ENCODE results near the gene PSAPL1. TPM values are rescaled to one million over a fixed set of nuclear protein-coding genes. Genes with fewer than 3 reads are reported as not detected.
"Not testable (repeated sequence)": the region's sequence is repeated elsewhere in the genome, so short reads cannot be mapped to it uniquely, and the experiment has no call there.

Gene PSAPL1
- total RNA-seq, 1 donor from 2014 or later: not detected

DNA sequence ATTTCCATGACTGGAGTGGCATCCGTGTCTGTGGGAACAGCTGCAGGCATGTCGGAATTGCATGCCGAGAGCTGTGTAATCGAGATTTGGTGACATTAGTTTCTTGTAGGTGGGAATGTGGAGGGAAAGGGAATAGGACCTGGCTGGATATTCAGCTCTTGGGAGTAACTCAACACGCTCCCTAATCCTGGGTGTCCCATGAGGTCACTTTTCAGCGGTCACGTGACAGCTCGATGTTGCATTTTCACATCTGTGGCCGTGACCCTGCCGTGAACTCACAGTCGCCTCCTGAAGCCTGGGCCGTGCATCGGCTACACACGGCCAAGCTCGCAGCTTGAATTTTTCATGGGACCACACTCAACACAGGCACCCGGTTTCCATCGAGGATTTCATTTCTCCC, 25.8 kb upstream of the PSAPL1 start:
- no peak for DNase-seq (ENCODE audit: low read depth)
- TF ChIP-seq, protein P1, sequence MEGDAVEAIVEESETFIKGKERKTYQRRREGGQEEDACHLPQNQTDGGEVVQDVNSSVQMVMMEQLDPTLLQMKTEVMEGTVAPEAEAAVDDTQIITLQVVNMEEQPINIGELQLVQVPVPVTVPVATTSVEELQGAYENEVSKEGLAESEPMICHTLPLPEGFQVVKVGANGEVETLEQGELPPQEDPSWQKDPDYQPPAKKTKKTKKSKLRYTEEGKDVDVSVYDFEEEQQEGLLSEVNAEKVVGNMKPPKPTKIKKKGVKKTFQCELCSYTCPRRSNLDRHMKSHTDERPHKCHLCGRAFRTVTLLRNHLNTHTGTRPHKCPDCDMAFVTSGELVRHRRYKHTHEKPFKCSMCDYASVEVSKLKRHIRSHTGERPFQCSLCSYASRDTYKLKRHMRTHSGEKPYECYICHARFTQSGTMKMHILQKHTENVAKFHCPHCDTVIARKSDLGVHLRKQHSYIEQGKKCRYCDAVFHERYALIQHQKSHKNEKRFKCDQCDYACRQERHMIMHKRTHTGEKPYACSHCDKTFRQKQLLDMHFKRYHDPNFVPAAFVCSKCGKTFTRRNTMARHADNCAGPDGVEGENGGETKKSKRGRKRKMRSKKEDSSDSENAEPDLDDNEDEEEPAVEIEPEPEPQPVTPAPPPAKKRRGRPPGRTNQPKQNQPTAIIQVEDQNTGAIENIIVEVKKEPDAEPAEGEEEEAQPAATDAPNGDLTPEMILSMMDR (conservative IDR thresholded peaks at IDR 0.05; ENCODE audit: low read depth, low read length): no peak
- no peak overlapping the region for H3K4me3 ChIP-seq (ENCODE audit: low read depth, low read length)

DNA sequence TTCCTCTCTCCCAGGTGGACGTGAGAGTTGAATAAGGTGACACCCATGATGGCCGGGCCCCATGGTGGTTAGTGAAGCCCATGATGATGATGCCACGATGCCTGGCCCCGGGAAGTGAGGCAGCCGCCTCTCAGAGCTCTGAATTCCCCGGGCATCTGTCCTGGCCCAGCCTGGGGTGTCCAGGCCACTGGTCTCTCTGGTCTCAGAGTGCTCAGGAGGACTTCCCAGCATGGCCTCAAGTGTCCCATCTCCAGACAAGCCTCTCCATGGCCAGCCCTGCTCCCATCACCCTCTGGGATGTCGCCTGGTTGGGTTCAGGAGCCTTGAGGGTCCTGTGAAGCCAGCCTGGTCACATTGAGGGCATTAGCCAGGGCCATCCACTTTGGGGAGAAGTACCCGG, 24.7 kb upstream of the PSAPL1 start:
- TF ChIP-seq, protein P1 (conservative IDR thresholded peaks at IDR 0.05; ENCODE audit: low read depth, low read length): no peak
- no peak for DNase-seq (ENCODE audit: low read depth)
- no peak overlapping the region for H3K4me3 ChIP-seq (ENCODE audit: low read depth, low read length)

DNA sequence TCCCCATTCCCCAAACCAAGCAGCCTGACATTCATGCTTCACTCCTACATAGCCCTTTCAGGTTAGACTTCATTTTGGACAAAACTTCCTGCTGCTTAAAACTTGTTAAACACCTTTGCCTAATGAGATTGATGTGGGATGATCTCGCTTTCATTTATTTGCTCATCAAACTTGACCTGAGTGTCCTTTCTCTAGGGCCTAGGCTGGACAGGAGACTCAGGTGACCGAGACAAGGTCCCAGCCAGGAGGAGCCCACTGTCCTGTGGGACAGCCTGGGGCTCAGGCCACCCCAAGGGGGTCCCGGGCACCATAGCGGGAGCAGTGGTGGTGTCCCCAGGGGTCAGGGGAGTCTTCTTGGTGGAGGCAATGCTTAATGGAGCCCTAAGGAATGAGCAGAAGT, 23.7 kb upstream of the PSAPL1 start:
- no peak overlapping the region for H3K4me3 ChIP-seq (ENCODE audit: low read depth, low read length)
- DNase-seq (ENCODE audit: low read depth): no peak
- TF ChIP-seq, protein P1 (conservative IDR thresholded peaks at IDR 0.05; ENCODE audit: low read depth, low read length): no peak

DNA sequence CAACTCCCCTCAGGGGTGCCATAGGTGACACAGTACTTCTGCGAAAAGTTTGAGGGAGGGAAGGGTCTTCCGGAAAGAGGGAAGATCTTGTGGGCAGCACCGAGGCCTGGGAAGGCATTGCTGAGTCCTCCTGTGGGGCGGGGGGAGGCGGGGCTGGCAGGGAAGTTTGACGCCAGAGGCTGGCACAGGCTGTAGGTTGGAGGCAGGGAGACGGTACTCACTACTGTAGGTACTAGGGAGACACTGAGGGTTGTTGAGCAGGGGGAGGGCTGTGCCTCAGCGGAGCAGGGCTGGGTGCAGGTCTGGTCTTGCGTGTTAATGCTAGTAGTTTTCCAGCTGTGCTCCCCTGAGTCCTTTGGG, 23.3 kb upstream of the PSAPL1 start:
- TF ChIP-seq, protein P1 (conservative IDR thresholded peaks at IDR 0.05; ENCODE audit: low read depth, low read length): no peak
- no peak for DNase-seq (ENCODE audit: low read depth)
- H3K4me3 ChIP-seq (ENCODE audit: low read depth, low read length): no peak overlapping the region

DNA sequence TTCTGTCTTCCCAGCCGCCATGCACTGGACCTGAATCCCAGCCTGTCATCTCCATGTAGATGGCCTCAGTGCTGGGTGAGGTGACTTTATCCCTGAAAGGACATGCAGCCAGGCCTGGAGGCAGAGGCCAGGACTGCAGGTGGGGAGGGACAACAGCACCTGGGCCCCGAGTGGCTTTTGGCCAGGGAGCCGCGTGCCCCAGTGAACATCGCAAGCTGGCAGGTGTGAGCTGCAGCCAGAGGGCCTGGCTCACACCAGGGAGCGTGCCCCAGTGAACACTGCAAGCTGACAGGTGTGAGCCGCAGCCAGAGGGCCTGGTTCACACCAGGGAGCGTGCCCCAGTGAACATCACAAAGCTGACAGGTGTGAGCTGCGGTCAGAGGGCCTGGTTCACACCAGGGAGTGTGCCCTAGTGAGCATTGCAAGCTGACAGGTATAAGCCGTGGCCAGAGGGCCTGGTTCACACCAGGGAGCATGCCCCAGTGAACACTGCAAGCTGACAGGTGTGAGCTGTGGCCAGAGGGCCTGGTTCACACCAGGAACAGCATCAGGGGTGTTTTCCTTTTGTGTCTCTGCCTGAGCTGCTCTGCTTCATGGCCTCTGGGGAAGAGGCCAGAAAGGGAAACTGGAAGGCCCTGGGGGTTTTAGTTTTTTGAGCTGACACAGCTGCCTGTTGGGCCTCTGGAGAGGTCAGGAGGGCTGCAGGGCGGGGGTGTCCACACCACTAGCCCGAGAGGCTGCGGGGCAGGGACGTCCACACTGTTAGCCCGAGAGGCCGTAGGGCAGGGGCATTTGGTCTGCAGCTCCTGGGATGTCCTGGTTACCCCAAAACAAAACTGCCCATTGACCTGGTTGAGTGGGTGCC, 22.7 kb upstream of the PSAPL1 start:
- DNase-seq (ENCODE audit: low read depth): no peak
- no peak overlapping the region for H3K4me3 ChIP-seq (ENCODE audit: low read depth, low read length)
- TF ChIP-seq, protein P1 (conservative IDR thresholded peaks at IDR 0.05; ENCODE audit: low read depth, low read length): no peak

DNA sequence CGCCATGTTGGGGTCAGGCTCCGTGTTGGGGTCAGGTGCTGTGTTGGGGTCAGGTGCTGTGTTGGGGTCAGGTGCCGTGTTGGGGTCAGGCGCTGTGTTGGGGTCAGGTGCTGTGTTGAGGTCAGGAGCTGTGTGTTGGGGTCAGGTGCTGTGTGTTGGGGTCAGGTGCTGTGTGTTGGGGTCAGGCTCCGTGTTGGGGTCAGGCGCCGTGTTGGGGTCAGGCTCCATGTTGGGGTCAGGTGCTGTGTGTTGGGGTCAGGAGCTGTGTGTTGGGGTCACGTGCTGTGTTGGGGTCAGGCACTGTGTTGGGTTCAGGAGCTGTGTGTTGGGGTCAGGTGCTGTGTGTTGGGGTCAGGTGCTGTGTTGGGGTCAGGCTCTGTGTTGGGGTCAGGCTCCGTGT, 18.1 kb upstream of the PSAPL1 start:
- DNase-seq (ENCODE audit: low read depth): not testable (repeated sequence)

DNA sequence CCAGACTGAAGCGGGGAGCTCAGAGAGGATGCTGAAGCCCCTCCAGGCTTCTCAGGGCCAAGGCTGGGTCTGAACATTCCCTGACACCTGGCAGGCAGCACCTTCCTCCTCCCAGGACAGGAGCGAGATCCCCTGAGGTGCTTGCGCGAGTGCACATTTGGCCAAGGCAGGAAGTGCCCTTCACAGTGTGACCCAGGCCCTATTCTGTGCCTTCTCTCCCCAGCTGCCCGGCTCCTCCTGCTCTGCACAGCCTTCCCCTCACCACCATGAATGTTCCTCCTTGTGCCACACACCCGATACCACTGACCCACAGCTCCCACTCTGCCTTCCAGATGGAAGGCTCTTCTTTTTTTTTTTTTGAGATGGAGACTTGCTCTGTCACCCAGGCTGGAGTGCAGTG, 17.1 kb upstream of the PSAPL1 start:
- TF ChIP-seq, protein P1 (conservative IDR thresholded peaks at IDR 0.05; ENCODE audit: low read depth, low read length): no peak
- DNase-seq (ENCODE audit: low read depth): no peak
- H3K4me3 ChIP-seq (ENCODE audit: low read depth, low read length): no peak overlapping the region

More for the DNA sequence above, 18.1 kb upstream of the PSAPL1 start:
- H3K4me3 ChIP-seq (ENCODE audit: low read depth, low read length): not testable (repeated sequence)

All from epithelial cell of proximal tubule (primary cell).